HG03565 (cell line): ENCODE measurements around the gene SLC35F6.
"Not testable (repeated sequence)": the region's sequence is repeated elsewhere in the genome, so short reads cannot be mapped to it uniquely, and the experiment has no call there.

Experiments used
- ATAC-seq: cut with Tn5 transposase; IDR thresholded peaks from one replicate; pipeline ENCODE4 v1.9.1; 2021; ENCODE audit warnings: mild to moderate bottlenecking, moderate library complexity; ENCODE audit not compliant: unreplicated experiment

Gene SLC35F6

GRCh38 chr2:26814072-26814765, 50.1 kb downstream of the SLC35F6 start:
- not testable (repeated sequence) for ATAC-seq

GRCh38 chr2:26816893-26817292, 52.8 kb downstream of the SLC35F6 start:
- no peak for ATAC-seq

GRCh38 chr2:26818255-26818654, 54.2 kb downstream of the SLC35F6 start:
- no peak for ATAC-seq

- ATAC-seq = no peak
Measured at GRCh38 chr2:26818972-26819371, 54.9 kb downstream of the SLC35F6 start.

GRCh38 chr2:26820932-26821331, 56.8 kb downstream of the SLC35F6 start:
- no peak for ATAC-seq

GRCh38 chr2:26822877-26823276, 58.8 kb downstream of the SLC35F6 start:
- no peak for ATAC-seq
